G401 (cell line): ENCODE results near the gene EGFL8. TPM values are rescaled to one million over a fixed set of nuclear protein-coding genes. Genes with fewer than 3 reads are reported as not detected.

Experiments
- DNase-seq: peaks from one replicate; pipeline ENCODE4 v3.0.0-alpha.2; 2015; ENCODE audit warnings: low spot score
- in situ Hi-C: cut with HindIII; loops from 2 replicates; pipeline ENCODE4 v1.10.0; 2016; ENCODE audit warnings: low sequenced_read_pairs, mixed read lengths
- total RNA-seq: library from RNA; depleted of rRNA; stranded (reverse); fragments of >200 nt; shearing (Covaris generic); gene quantifications from 2 replicates; pipeline ENCODE4 v1.2.3, GENCODE V29; 2014

Gene EGFL8
- total RNA-seq, 1 experiment from 2014 or later = 16.5 TPM

DNA sequence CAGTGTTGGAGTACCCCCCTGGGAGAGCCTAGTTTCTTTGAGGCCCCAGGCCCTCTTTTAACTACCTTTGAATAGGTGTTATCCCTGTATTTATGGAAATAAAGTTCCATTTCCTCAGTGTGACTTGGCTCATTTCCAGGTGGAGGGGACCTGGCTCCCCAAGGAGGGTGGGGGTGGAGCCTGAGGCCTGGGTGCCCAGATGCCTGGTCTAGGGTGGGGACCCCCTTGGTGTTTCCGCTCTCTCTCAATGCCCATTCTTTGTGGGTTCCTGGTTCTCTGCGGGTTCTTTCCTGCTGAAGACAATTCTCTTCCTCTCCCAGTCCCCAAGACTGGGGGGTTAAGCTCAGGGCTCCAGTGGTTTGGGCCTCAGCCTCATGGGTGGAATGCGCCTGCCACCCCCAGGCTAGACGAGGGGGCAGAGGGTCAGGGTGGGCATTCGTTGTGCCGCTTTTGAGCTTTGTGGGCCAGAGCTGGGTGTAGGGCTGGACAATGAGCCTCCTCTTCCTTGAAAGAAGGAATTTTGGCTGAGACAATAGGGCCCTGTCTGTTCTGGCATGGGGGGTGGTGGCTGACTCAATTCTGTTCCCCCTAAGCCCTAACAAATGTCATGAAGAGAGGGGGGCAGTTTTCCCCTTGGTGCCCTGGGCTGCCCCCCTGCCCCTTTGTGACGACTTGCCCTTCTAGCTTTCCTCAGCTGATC, 686 bp upstream of the EGFL8 start:
- DNase-seq = no peak
- in situ Hi-C loops = no loop called here

DNA sequence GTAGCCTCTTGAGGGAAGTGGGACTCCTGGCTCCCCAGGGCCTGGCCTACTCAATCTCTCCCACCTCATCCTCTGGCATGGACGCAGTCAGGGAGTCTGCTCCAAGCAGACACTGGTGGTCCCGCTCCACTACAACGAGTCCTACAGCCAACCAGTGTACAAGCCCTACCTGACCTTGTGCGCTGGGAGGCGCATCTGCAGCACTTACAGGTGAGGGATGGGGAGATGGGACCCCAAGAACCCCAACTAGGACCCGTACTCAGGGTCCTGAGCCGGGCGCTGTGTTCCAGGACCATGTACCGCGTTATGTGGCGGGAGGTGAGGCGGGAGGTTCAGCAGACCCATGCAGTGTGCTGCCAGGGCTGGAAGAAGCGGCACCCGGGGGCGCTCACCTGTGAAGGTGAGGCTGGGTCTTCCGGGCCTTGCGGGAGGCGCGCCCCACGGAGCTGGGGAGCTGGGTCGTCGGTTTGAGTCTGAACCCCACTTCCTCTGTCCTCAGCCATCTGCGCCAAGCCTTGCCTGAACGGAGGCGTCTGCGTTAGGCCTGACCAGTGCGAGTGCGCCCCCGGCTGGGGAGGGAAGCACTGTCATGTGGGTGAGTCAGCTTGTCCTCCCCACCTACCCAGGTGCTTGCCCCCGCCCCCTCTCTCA, 2.1 kb downstream of the EGFL8 start:
- no peak for DNase-seq
- in situ Hi-C loops = no loop called here

DNA sequence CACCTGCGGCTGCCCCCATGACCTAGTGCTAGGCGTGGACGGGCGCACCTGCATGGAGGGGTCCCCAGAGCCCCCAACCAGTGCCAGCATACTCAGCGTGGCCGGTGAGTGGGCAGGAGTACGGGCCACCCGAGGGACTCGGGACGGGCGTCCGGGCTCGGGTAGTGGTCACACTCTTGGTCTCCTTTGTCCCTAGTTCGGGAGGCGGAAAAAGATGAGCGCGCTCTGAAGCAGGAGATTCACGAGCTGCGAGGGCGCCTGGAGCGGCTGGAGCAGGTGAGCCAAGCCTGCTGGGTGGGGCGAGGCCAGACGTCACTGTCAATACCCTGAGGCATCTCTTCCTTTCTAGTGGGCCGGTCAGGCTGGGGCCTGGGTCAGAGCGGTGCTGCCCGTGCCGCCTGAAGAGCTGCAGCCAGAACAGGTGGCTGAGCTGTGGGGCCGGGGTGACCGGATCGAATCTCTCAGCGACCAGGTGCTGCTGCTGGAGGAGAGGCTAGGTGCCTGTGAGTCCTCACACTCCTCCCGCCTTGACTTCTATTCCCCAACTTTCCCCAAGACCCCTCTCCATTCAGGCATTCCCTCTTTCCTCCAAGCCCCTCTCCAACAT, 2.9 kb downstream of the EGFL8 start:
- in situ Hi-C loops = no loop called here
- DNase-seq = no peak

DNA sequence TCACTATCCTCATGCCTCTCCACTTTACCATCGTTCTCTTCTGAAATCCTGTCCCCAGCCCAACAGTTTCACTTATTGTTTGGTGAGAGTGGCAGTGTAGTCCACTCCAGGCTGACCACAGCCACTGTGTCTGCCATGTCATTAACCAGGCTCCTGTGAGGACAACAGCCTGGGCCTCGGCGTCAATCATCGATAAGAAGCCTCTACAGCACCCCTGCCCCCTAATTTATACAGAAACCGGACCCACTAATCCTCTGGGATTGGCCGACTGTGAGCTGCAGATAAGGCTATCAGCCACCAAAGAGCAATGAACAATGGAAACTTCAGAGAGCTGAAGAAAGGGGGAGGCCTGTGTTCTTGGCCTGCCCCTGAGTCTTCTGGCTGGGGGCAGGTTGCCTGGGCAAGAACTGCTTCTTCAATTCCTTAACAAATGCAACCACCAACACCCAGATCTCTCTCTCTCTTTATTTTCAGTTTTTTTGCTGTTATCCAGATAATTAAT, 3.4 kb downstream of the EGFL8 start:
- no peak for DNase-seq
- in situ Hi-C loops = no loop called here

DNA sequence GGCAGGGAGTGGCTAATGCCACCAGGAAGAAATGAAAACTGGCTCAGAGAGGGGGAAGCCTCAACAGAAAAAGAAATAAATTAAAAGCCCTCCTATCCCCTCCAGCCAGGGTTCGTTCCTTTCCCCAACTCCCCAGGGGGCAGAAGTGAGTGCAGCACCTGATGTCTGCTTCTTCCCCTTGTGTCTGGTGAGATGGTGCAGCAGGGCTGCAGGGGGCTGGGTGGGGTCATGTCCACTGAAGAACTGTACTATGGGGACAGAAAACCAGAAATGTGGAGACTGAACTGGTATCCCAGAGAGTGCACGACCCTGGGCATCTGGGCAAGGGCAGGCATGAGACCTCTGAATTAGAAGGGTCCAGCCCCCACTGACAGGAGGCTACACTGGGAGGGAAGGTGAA, 4.0 kb downstream of the EGFL8 start:
- no peak for DNase-seq
- in situ Hi-C loops = no loop called here

DNA sequence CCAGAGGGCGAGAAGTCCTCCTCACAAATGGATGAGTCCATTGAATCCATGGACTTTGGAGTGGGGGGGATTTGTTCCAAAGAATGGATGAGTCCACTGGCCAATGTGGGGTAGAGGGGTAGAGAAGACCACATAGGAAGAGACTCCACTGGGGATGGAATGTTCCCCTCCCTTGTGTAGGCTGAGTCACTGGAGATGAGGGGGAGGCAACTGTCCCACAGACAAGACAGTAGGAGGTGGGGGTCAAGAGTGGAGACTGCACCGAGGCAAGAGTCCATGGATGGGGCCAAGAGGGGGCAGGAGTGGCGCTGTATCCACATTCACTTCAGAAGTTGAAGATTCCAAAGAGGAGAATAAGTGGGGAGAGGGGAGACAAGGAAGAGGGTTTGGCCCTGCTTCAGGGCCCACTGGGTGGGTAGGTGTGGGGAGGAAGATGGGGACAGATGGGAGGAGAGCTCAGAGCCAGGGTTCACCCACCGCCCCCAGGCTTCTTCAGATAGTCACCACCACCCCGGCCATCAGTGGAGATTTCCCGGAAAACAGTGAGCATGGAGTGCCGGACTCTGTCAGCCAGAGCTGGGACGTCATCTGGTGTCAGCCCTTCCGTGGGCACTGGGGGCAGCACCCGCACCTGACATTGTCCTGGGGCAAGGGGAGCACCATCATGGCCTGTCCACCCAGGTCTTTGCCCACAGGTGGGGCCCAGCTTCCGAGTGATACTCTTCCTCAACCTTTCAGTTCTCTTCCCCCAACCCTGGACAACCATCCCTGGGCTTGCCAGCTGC, 4.6 kb downstream of the EGFL8 start:
- in situ Hi-C loops = no loop called here
- DNase-seq = no peak

DNA sequence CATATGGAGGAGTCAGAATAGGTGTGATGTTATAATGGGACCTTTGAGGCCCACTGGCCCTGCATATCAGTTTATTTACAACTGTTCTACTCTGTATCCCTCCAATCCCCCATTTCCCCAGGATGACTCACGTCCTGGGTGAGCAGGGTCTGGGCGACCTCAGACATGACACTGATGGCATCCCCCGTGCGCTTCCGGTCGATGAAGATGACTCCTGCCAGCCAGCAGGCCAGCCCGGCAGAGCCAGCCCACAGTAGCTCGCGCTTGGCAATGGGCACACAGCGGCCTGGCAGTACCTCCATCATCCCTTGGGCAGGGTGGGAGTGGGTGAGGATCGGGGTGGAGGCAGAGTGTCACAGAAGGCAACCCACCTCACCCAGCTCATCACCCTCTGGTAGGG, 5.9 kb downstream of the EGFL8 start:
- DNase-seq = no peak
- in situ Hi-C loops = no loop called here

DNA sequence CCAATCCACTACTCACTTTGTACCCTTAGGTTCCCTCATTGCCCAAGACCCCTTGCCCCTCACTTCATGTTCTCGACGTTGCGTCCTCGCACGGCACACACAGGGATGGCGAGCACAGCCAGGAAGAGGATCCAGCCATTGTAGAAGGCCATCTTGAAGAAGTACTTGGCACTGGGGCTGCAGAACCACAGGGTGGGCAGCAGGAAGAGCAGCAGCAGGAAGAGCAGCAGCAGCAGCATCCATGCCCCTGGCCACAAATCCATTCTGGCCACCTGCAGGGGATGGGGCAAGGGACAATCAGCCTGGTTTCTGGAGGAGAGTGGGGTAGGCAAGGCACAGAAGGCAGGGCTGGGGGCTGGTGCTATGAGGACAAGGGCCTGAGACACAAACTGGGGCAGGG, 6.8 kb downstream of the EGFL8 start:
- in situ Hi-C loops = no loop called here
- DNase-seq = no peak

DNA sequence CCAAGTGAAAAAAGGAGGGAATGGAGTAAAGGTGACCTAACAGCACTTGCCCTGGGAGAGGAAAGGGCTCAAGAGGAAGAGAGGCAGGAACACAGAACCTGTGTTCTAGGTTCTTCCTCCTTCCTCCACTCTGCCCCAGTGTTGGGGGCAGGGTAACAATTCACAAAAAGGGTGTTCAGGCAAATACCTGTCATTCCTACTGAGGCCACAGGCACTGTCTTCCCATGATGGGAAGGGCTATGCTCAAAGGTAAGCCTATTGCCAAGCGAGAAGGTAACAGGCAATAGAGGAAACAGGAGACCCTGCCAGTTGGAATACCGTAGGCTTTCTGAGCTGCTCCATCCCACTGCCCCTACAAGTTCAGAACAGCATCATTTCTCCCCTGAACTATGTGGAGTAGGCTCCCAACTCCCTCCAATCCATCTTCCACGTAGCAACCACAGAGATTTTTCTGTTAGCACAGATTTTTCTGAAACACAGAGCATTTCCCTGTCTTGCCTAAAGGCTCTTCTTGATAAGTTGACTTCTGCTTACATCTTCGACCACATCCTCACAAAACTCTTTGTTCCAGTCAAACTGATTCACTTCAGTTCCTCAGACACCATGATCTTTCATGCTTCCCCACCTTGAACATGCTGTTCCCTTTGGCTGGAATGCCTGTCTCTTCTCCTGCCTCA, 8.8 kb downstream of the EGFL8 start:
- DNase-seq = no peak
- in situ Hi-C loops = no loop called here

DNA sequence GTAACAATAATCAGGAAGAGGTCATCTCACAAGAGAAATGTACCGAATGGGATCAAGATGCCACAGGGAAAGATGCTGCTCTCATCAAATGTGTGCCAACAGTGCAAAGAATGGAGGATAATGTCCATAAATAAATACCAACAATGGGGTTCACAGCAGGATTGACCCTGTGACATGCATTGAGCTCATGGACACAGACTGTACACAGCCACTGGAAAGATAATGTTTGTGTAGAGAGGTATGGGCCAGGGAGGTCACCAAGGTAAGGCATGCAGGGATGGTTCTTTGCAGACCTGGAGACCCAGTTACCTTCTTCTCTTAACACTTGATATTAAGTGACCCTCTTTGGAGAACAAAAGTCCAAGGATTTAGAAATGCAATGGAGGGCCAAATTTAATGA, 10.0 kb downstream of the EGFL8 start:
- in situ Hi-C loops = no loop called here
- no peak for DNase-seq

DNA sequence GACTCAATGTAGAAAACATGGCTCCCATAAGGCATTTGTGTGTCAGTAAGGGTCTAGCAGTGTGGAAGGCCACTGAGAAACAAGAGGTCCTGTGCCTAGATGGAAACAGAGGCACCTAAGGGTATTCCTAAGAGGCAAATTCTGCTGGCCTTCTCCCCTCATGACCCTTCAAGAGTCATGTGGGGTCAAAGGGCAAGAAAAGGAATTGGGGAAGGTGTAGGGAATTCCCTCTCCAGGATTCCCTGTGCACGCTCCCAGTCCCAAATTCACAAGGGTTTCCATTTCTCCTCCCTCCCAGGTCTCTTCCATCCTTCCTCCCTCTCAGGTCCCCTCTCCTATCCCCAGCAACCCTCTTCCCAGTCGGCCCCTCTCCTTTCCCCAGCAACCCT, 10.9 kb downstream of the EGFL8 start:
- in situ Hi-C loops = no loop called here
- no peak for DNase-seq

DNA sequence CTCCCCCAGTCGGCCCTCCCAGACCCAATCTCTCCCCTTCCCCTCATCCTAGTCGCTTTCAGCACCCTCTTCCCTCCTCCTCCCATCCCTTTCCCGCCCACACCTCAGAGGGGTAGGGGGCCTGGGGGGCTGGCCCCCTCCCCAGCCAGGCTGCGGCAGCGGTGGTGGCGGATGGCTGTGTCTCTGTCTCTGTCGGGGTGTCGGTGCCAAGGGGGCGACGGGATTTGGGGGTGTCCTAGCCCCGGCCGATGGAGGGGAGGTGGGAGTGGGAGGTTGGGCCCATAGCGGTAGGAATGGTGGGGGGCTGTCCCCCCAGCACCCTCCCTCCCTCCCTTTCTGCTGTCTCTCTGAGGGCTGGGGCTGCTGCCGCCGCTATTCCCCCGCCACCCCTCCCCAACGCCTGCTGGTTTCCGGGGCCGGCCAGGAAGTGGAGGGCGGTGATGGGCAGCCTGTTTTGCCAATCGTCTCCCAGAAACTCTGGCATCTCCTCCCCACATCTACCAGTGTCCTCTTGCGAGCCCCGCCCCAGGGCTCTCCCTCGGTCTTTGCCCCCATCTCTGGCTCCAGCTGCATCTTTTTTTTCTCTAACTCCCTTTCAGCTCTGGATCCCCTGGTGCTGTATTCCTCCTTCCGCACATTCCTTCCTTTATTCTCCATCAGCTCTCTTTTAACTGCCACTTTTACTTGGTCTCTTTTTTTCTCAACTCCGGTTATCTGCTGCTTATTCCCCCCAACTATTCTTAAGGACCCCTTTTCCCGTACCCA, 11.5 kb downstream of the EGFL8 start, which contains the start of gene AGPAT1:
Gene AGPAT1 (minus strand): TSS at position 374 of the 765 bp plus-strand sequence. CDS start 4,588 bp downstream, outside the sequence.
- DNase-seq = peak; percentile 99
- in situ Hi-C loops = no loop called here

DNA sequence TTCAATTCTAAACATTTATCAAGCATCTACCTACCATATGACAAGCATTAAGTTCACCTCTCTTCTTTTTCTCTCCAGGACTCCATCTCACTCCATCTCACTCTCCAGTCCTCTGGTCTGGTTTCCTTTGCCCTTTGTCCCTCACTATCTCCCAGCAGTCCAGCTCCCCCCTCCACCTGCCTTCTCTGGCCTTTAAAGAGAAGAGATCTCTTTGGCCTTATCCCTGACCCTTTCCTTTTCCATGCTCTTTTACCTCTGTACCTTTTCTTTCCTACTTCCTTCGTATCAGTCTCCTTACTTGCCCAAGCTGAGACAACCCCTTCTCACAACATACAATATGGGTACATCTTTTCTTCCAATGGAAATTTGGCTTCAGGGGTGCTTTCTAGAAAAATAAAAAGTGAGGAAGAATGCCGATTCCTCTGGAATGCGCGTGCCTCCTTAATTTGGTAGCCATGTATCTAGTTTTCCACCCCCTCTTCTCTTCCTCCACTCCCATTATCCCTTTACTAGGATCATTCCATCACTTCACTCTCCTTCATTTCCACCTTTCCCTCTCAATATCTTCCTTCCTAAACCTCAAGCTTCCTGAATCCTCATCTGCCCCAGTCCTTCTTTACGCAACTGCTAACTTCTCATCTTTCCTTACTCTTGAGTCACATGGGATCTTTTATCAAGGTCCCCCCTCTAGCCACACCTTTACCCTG, 12.2 kb downstream of the EGFL8 start:
- in situ Hi-C loops = no loop called here
- no peak for DNase-seq

DNA sequence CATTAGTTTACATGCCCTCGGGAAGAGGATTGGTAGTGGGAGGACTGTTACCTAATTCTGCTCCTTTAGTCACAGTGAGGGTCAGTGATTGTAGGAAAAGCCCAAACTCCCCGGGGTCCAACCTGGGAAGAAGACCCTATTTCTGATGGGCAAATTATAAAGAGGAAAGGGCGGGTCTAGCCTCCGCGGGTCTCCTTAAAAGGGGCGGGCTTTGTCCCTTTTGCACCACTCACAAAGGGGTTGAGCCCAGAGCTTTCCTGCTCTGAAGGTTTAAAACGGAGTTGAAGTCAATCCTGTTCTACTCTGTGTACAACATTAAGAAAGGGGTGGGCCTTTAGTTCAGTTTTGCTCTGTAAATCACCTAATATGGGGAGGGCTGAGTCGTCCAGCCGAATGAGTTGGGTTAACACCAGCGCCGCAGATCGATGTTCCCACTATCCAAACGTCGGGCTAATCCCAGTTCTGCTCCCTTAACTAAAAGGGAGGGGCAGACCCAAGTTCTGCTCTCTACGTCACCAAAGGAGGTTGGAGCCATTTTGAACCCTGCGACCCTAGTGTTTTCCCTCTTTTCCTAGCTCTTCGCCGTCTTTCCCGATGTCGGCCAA, 12.9 kb downstream of the EGFL8 start:
- in situ Hi-C loops = no loop called here
- no peak for DNase-seq

DNA sequence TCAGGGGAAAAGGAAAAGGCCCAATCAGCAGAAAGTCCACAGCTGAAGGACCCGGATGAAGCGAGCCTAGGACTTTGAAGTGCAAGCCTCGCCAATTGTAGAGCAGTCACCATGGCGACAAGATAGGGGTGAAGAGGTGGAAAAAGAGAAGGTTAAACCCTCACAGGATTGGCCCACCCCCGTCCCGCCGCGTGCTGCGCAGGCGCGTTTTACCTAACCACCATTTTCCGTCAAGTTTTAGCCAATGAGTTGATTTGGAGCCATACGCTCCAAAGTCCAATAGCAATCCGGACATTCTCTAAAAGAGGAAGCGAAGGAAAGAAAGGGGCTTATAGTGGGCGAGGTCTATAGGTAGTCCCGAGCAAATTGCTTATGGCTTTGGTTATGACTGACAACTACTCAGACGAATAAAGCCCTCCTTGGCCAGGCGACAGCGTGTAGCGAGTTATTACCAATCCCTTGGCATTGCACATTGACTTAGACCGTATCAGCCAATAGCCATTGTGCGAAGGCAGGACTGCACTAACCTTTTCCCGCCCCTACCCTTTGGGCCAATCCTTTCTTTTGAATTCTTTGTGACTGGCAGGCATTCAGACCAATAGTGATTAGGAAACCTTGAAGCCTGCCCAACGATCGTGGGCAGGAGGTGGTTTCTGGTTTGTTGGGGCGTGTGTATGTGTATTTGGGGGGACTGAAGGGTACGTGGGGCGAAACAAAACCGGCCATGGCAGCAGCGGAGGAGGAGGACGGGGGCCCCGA, 13.6 kb downstream of the EGFL8 start, which contains the start of gene RNF5:
Gene RNF5 (plus strand): TSS at position 618 of the 759 bp plus-strand sequence. CDS start 107 bp downstream, at position 725.
- in situ Hi-C loops = no loop called here
- DNase-seq = peak; percentile 100

DNA sequence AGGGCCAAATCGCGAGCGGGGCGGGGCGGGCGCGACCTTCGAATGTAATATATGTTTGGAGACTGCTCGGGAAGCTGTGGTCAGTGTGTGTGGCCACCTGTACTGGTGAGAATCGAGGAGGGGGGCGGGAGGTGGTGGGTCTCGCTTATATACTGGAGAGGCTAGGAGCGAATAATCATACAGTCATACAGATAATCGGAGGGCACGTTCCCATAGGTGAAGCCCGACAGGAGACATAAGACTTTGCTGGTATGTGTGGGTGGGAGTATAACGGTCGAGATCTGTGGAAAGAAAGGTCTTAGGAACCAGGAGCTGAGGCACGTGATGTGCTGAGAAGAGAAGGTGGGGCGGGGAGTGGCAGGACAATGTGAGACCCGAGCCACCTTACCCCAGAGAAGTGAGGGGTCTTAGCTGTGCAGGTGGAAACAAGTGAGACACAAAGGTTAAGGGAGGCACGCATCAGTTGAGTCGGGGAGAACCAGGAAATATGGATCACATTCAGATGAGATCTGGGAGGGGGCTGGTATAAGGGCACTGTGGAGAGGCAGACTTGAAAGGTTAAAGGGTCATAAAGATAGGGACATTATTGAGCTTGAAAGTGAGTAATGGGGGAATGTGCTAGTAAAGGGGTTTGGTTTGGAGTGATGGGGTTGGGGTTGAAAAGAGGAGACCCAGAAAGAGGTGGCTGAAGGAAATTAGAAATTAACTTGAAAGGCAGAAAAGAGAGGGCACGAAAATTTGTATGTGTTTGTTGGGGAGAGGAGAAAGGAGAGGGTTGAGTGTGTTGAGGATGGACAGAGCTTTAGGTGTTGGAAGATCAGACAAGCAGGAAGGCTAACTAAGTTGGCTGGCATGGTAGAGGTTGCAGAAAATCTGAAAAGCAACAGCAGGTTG, 14.4 kb downstream of the EGFL8 start:
- DNase-seq = peak; percentile 53
- in situ Hi-C loops = no loop called here
